ENCODE results near the gene PBX1. TPM values are rescaled to one million over a fixed set of nuclear protein-coding genes. Genes with fewer than 3 reads are reported as not detected.

PBX1 gene
- polyA plus RNA-seq, 4 donors = 12.5 to 52.8 (median 14.6) TPM

DNA sequence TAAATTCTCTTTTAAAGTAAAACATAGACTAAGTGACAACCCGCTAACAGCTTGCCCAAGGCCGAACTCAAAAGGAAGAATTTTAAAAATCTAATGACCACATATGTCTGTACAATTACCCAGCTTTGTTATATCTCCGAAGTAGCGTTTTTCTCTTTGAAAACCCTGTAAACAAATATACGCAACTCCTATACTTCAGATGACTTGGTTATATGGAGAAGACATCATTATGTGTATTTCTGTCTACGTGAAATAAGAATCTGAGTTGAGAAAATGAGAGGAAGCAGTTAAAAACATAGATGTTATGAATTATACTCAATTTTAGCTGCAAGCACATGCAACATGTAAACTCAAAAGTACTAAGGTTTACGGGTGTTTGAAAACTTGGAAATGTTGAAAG, 2.0 kb downstream of the PBX1 start:
- Histone ChIP-seq H3K9me3 (ENCODE audit: control insufficient read depth in 2 of 2, insufficient read depth in 1 of 2, low read depth in 1 of 2, low read length in 1 of 2) (no peaks in the 10 kb centered on the region), H3K27me3 (ENCODE audit: control insufficient read depth in 3 of 3, insufficient read depth in 3 of 3, low read length in 3 of 3) (no peaks in the 10 kb centered on the region), H3K4me3 (ENCODE audit: low read depth in 1 of 3, low read length in 3 of 3) (peak overlapping the region; percentile 41 to 79 (median 65)), H3K27ac (ENCODE audit: low read depth in 1 of 3, low read length in 2 of 3) (peak overlapping the region in 2 of 3 donors; percentile 32 to 78), H3K4me1 (ENCODE audit: control insufficient read depth in 3 of 3, insufficient read depth in 2 of 3, low read depth in 1 of 3, low read length in 2 of 3) (peaks cover 0 to 10% (median 0%) of the 10 kb centered on the region in 3 donors), H3K36me3 (ENCODE audit: control insufficient read depth in 3 of 3, insufficient read depth in 2 of 3, low read depth in 1 of 3, low read length in 3 of 3) (no peaks in the 10 kb centered on the region)
- DNase-seq = peak; percentile 12 to 44
- FAIRE-seq = peak; percentile 47
- 3 to 8% (median 6%) methylated on average over 7 of the region's 7 CpGs for WGBS, 3 donors

DNA sequence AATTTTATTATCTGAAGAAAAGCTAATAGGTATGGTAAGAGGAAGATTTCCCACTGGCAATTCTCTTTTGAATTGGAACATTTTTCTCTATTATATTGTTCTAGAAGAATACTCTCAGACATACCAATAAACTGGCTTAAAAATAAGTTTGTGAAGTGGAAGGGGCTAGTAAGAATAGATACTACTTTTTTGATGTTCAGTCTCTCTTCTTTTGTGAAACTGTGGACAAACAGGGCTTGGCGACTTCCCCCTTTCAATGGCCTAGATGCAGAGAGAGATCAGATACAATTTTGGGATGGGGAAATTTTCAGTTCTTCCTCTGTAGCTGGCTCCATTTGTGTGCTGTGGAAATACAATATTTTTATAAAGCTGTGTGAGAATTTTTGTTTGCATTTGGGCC, 2.5 kb downstream of the PBX1 start:
- DNase-seq (peak in 1 of 2 donors; percentile 16), FAIRE-seq (no peak)
- Histone ChIP-seq H3K9me3 (ENCODE audit: control insufficient read depth in 2 of 2, insufficient read depth in 1 of 2, low read depth in 1 of 2, low read length in 1 of 2) (no peaks in the 10 kb centered on the region), H3K4me3 (ENCODE audit: low read depth in 1 of 3, low read length in 3 of 3) (peak overlapping the region in 2 of 3 donors; percentile 65 to 79), H3K27me3 (ENCODE audit: control insufficient read depth in 3 of 3, insufficient read depth in 3 of 3, low read length in 3 of 3) (no peaks in the 10 kb centered on the region), H3K27ac (ENCODE audit: low read depth in 1 of 3, low read length in 2 of 3) (peak overlapping the region in 1 of 3 donors; percentile 78), H3K36me3 (ENCODE audit: control insufficient read depth in 3 of 3, insufficient read depth in 2 of 3, low read depth in 1 of 3, low read length in 3 of 3) (no peaks in the 10 kb centered on the region), H3K4me1 (ENCODE audit: control insufficient read depth in 3 of 3, insufficient read depth in 2 of 3, low read depth in 1 of 3, low read length in 2 of 3) (peaks cover 0 to 10% (median 0%) of the 10 kb centered on the region in 3 donors)
- WGBS, 3 donors = 5 to 16% (median 11%) methylated on average over 1 of the region's 1 CpG

DNA sequence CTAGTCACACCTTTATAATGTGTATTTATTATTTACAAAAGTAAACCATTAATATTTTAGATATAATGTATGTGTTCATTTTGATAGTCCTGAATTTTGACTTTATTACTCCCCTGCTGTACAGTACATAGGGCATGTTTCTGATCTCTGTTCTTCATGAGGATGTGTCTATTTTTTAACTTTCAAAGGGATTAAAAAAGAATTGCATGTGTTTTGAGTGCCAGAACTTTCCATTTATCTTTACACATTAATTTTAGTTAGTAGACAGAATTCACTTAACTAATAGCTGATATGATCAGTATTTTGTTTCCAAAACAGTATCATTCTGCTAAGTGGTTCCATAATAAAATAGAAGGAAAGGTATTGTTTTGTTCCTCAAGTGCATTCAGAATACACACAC, 3.1 kb downstream of the PBX1 start:
- H3K9me3 ChIP-seq (ENCODE audit: control insufficient read depth in 2 of 2, insufficient read depth in 1 of 2, low read depth in 1 of 2, low read length in 1 of 2) = no peaks in the 10 kb centered on the region
- FAIRE-seq (no peak), DNase-seq (no peak)
- no peaks in the 10 kb centered on the region for H3K36me3 ChIP-seq (ENCODE audit: control insufficient read depth in 3 of 3, insufficient read depth in 2 of 3, low read depth in 1 of 3, low read length in 3 of 3)
- H3K4me3 ChIP-seq (ENCODE audit: low read depth in 1 of 3, low read length in 3 of 3) = peak overlapping the region in 2 of 3 donors; percentile 43 to 65
- H3K27ac ChIP-seq (ENCODE audit: low read depth in 1 of 3, low read length in 2 of 3) = no peak overlapping the region
- peaks cover 0 to 10% (median 0%) of the 10 kb centered on the region in 3 donors for H3K4me1 ChIP-seq (ENCODE audit: control insufficient read depth in 3 of 3, insufficient read depth in 2 of 3, low read depth in 1 of 3, low read length in 2 of 3)
- H3K27me3 ChIP-seq (ENCODE audit: control insufficient read depth in 3 of 3, insufficient read depth in 3 of 3, low read length in 3 of 3) = no peaks in the 10 kb centered on the region

DNA sequence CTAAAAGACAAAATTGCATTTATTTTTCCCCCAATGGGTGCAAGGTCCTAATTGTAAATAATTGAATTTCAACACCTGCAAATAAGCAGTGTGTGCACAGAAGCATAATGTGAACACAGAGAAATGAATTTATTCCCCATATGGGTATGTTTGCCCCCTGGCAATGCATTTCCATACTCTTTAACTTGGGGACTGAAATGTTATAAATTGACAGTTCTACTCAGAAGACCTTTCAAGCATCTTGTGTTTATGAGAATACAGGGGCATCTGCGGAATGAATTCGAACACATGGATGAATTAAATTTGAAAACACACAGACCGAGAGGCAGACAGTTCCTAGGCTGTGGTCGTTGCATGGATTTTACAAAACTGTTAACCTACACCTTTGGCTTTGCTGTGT, 3.5 kb downstream of the PBX1 start:
- DNase-seq (peak; percentile 7 to 40), FAIRE-seq (no peak)
- no peaks in the 10 kb centered on the region for H3K27me3 ChIP-seq (ENCODE audit: control insufficient read depth in 3 of 3, insufficient read depth in 3 of 3, low read length in 3 of 3)
- 11 to 37% (median 32%) methylated on average over 4 of the region's 4 CpGs for WGBS, 3 donors
- peak overlapping the region in 2 of 3 donors; percentile 43 to 65 for H3K4me3 ChIP-seq (ENCODE audit: low read depth in 1 of 3, low read length in 3 of 3)
- H3K27ac ChIP-seq (ENCODE audit: low read depth in 1 of 3, low read length in 2 of 3) = peak overlapping the region in 1 of 3 donors; percentile 1
- H3K4me1 ChIP-seq (ENCODE audit: control insufficient read depth in 3 of 3, insufficient read depth in 2 of 3, low read depth in 1 of 3, low read length in 2 of 3) = peaks cover 0 to 6% (median 0%) of the 10 kb centered on the region in 3 donors
- no peaks in the 10 kb centered on the region for H3K9me3 ChIP-seq (ENCODE audit: control insufficient read depth in 2 of 2, insufficient read depth in 1 of 2, low read depth in 1 of 2, low read length in 1 of 2)
- no peaks in the 10 kb centered on the region for H3K36me3 ChIP-seq (ENCODE audit: control insufficient read depth in 3 of 3, insufficient read depth in 2 of 3, low read depth in 1 of 3, low read length in 3 of 3)

DNA sequence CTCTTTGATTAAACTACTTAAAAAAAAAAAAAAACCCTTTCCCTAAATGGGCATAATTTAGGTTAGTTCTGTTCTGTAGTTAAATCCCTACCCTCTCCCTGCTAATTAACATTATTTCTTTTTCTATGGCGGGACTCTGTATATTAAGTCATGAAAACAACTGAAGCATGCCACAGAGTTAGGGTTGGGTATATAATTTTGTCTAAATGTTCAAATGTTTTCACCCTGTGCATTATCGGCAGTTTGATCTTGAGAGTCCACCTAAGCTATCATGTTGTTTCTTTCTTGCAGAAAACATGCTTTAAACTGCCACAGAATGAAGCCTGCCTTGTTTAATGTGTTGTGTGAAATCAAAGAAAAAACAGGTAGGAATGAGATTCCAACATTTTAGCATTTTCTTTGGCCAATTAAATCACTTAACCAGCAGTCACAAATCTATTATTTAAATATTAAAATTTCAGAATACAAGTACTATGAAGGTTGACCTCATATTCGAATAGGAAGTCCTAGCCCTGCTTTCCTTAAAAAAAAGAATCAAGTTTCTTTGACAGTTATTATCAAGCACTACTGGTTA, 4.0 kb downstream of the PBX1 start:
- FAIRE-seq (no peak), DNase-seq (no peak)
- Histone ChIP-seq H3K27ac (ENCODE audit: low read depth in 1 of 3, low read length in 2 of 3) (peak overlapping the region in 1 of 3 donors; percentile 1), H3K9me3 (ENCODE audit: control insufficient read depth in 2 of 2, insufficient read depth in 1 of 2, low read depth in 1 of 2, low read length in 1 of 2) (no peaks in the 10 kb centered on the region), H3K4me3 (ENCODE audit: low read depth in 1 of 3, low read length in 3 of 3) (peak overlapping the region in 2 of 3 donors; percentile 43 to 65), H3K27me3 (ENCODE audit: control insufficient read depth in 3 of 3, insufficient read depth in 3 of 3, low read length in 3 of 3) (no peaks in the 10 kb centered on the region), H3K36me3 (ENCODE audit: control insufficient read depth in 3 of 3, insufficient read depth in 2 of 3, low read depth in 1 of 3, low read length in 3 of 3) (no peaks in the 10 kb centered on the region), H3K4me1 (ENCODE audit: control insufficient read depth in 3 of 3, insufficient read depth in 2 of 3, low read depth in 1 of 3, low read length in 2 of 3) (peaks cover 0 to 4% (median 0%) of the 10 kb centered on the region in 3 donors)
- 16 to 34% (median 21%) methylated on average over 3 of the region's 3 CpGs for WGBS, 3 donors

DNA sequence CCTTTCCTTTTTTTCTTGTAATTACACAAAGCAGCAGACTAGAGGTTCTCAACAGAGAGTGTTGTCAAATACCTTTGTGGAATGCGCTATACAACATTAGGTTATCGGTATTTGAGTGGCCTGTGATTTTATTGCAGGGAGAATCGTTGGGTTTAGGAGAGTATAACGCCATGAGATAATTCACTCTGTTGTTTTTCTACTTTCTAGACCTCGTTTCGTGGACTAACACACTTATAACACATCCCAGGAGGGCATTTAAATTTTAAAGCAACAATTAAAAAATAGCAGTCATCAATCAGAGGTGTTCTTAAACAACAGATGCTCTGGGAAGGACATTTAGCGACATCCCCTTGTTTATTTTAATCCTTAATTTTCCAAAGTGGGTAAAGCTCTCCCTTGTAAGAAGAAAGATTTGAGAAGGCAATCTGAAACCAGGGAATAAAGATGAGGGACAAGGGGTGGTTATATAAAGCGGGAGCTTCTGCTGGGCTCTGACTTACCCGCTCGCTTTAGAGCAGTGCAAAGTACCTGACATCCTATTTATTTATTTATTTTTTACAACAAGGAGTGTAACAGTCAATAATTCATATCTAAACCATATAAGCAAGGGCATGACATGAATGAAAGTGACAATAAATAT, 4.9 kb downstream of the PBX1 start:
- H3K27ac ChIP-seq (ENCODE audit: low read depth in 1 of 3, low read length in 2 of 3) = no peak overlapping the region

DNA sequence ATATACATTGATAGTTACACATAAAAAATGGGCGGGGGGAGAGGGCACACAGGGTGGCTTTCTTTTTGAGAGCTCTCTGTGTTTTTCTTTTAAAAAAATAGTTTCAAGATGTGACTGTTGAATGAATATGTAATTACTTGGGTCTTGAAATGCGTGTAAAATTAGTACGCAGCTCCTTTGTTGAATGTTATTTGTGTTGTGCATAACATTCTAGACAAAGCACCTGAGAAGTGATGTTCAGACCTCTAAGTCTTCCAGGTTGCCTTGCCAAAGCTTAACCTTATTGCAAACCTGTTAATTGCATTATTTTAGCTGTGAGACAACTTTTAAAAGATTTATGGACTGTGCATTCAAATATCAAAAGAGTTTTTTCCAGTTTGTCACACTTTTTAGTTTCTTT, 5.4 kb downstream of the PBX1 start:
- FAIRE-seq (no peak), DNase-seq (no peak)
- Histone ChIP-seq H3K36me3 (ENCODE audit: control insufficient read depth in 3 of 3, insufficient read depth in 2 of 3, low read depth in 1 of 3, low read length in 3 of 3) (peaks cover 0 to under 1% (median 0%) of the 10 kb centered on the region in 3 donors), H3K4me1 (ENCODE audit: control insufficient read depth in 3 of 3, insufficient read depth in 2 of 3, low read depth in 1 of 3, low read length in 2 of 3) (peaks cover 0 to 4% (median 0%) of the 10 kb centered on the region in 3 donors), H3K4me3 (ENCODE audit: low read depth in 1 of 3, low read length in 3 of 3) (peak overlapping the region in 1 of 3 donors; percentile 2), H3K9me3 (ENCODE audit: control insufficient read depth in 2 of 2, insufficient read depth in 1 of 2, low read depth in 1 of 2, low read length in 1 of 2) (no peaks in the 10 kb centered on the region), H3K27ac (ENCODE audit: low read depth in 1 of 3, low read length in 2 of 3) (no peak overlapping the region), H3K27me3 (ENCODE audit: control insufficient read depth in 3 of 3, insufficient read depth in 3 of 3, low read length in 3 of 3) (no peaks in the 10 kb centered on the region)
- WGBS, 3 donors = 54 to 77% (median 64%) methylated on average over 3 of the region's 3 CpGs

More for the DNA sequence above, 4.9 kb downstream of the PBX1 start:
- Histone ChIP-seq H3K36me3 (ENCODE audit: control insufficient read depth in 3 of 3, insufficient read depth in 2 of 3, low read depth in 1 of 3, low read length in 3 of 3) (no peaks in the 10 kb centered on the region), H3K4me3 (ENCODE audit: low read depth in 1 of 3, low read length in 3 of 3) (peak overlapping the region in 2 of 3 donors; percentile 2 to 19), H3K27me3 (ENCODE audit: control insufficient read depth in 3 of 3, insufficient read depth in 3 of 3, low read length in 3 of 3) (no peaks in the 10 kb centered on the region), H3K4me1 (ENCODE audit: control insufficient read depth in 3 of 3, insufficient read depth in 2 of 3, low read depth in 1 of 3, low read length in 2 of 3) (peaks cover 0 to 4% (median 0%) of the 10 kb centered on the region in 3 donors), H3K9me3 (ENCODE audit: control insufficient read depth in 2 of 2, insufficient read depth in 1 of 2, low read depth in 1 of 2, low read length in 1 of 2) (no peaks in the 10 kb centered on the region)
- FAIRE-seq (no peak), DNase-seq (peak in 1 of 2 donors; percentile 20)
- 36 to 54% (median 50%) methylated on average over 10 of the region's 10 CpGs for WGBS, 3 donors

DNA sequence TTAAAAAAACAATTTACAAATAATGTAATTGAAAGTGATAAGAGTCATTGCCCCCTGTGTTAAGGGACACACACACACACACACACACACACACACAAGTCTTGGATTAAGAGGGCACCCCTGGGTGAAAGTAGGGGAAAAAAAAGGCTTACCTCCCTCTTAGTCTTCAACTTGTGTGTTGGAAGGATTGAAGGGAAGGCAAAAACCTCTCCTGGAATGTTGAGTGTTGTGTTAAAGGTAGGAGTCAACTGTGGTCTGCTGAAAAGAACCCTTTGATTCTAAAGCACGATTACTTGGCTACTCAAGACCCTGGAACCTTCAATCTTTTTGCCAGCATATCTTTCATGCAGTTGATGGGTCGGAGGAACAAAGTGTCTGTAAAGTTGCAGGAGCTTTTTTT, 6.4 kb downstream of the PBX1 start:
- H3K4me3 ChIP-seq (ENCODE audit: low read depth in 1 of 3, low read length in 3 of 3) = no peak overlapping the region
- H3K27me3 ChIP-seq (ENCODE audit: control insufficient read depth in 3 of 3, insufficient read depth in 3 of 3, low read length in 3 of 3) = no peaks in the 10 kb centered on the region
- H3K4me1 ChIP-seq (ENCODE audit: control insufficient read depth in 3 of 3, insufficient read depth in 2 of 3, low read depth in 1 of 3, low read length in 2 of 3) = peaks cover 0 to 4% (median 0%) of the 10 kb centered on the region in 3 donors
- DNase-seq (no peak), FAIRE-seq (no peak)
- H3K36me3 ChIP-seq (ENCODE audit: control insufficient read depth in 3 of 3, insufficient read depth in 2 of 3, low read depth in 1 of 3, low read length in 3 of 3) = peaks cover 0 to 4% (median 0%) of the 10 kb centered on the region in 3 donors
- no peak overlapping the region for H3K27ac ChIP-seq (ENCODE audit: low read depth in 1 of 3, low read length in 2 of 3)
- 50 to 73% (median 56%) methylated on average over 2 of the region's 2 CpGs for WGBS, 3 donors
- H3K9me3 ChIP-seq (ENCODE audit: control insufficient read depth in 2 of 2, insufficient read depth in 1 of 2, low read depth in 1 of 2, low read length in 1 of 2) = no peaks in the 10 kb centered on the region

Data from small intestine (tissue), 7 donors.